ENCODE results near the gene GPR142. TPM values are rescaled to one million over a fixed set of nuclear protein-coding genes. Genes with fewer than 3 reads are reported as not detected.

The GPR142 gene
- total and polyA plus RNA-seq, 2 of the 8 experiments (the other 6 are each of a cell fraction or from before 2014, with no cell fraction given), result 0.05 TPM; not detected in 1

- no peak for TF ChIP-seq SIRT6 (IDR thresholded peaks at IDR 0.05; ENCODE audit: low read length)
- TF ChIP-seq RAD21 (IDR thresholded peaks at IDR 0.05 in 1 of 2, conservative IDR thresholded peaks at IDR 0.05 in 1 of 2; ENCODE audit: low read depth in 2 of 2, low read length in 2 of 2), result no peak
Measured at GRCh38 chr17:74371653-74372147, 4.4 kb downstream of the GPR142 start (continued).

Measured in H1 (cell line).